Left colon (tissue), 2 donors: ENCODE measurements around the gene CLCN4. TPM values are rescaled to one million over a fixed set of nuclear protein-coding genes. Genes with fewer than 3 reads are reported as not detected.

Experiments
- ATAC-seq: fragments of 200-7000 bp; cut with Tn5 transposase; one replicate; pipeline ENCODE4 v1.9.1; 2020; ENCODE audit warnings: mild to moderate bottlenecking, moderate library complexity
- DNase-seq, 2 donors: peaks; one replicate each; pipeline ENCODE4 v3.0.0-alpha.2; 2020
- intact Hi-C, 2 donors: fragments of 100-400 bp; cut with DNase I in 1 of 2; cut with micrococcal nuclease in 1 of 2; formaldehyde crosslinking; loops; one replicate each; pipeline versions ENCODE4 v1.11.2 to v1.14.0; 2022; cut with DNase I, micrococcal nuclease
- total RNA-seq, 2 donors: library from RNA; stranded (reverse); fragmentation: NEBNext Ultra II Directional; extraction: Animal tissue kit (Norgen Biotek cat#: 25700); gene quantifications; one replicate each; pipeline ENCODE4 v1.2.1, GENCODE V29; 2021
- donor health status: DM: no; HTN: no; CAD: no.
- donor health status: DM: yes; HTN: yes; CAD: no.

CLCN4 gene
- total RNA-seq, 2 donors from 2014 or later = 0.46 to 1.4 TPM

DNA sequence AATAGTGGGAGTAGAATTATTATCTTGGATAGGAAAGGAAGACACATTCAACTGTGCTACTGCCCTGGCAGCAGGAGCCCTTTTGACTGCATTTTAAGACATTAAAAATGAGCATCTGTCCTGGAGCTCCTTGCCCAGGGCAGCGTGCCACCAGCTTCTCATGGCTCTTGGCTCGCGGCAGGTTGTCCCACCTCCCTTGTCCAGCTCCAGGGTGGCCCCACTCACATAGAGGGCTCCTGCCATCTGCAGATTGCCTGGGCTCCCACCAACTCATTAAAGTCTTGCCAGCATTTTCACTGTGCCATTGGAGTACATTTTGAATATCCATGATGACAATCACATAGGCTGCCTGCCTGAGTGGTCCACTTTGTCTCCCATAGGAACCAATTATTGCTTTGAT lies 27.0 kb downstream of the CLCN4 start:
- intact Hi-C loops = loop anchor here in 1 of 2 donors (10.0 kb wide), 2 partner anchors 431 to 911 kb away; no protein-coding TSS in a partner anchor
- DNase-seq = no peak
- ATAC-seq = no peak

DNA sequence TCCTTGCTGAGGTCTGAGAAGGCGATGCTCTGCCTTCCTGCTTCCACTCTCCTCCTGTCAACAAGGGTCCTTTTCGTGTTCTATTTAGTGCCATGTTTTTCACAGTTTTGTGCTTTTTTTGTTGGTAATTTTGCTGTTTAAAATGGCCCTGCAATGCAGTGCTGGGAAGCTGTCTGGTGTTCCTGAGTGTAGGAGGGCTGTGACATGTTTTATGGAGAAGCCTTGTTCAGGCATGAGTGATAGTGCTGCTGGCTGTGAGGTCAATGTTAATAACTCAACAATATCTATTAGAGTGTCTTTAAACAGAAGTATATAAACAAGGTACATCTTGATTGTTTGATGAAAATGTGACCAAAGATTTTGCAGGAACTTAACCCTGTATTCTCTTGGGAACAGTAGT lies 27.6 kb downstream of the CLCN4 start:
- intact Hi-C loops = loop anchor here in 1 of 2 donors (10.0 kb wide), 2 partner anchors 430 to 910 kb away; no protein-coding TSS in a partner anchor
- DNase-seq (no peak), ATAC-seq (no peak)

DNA sequence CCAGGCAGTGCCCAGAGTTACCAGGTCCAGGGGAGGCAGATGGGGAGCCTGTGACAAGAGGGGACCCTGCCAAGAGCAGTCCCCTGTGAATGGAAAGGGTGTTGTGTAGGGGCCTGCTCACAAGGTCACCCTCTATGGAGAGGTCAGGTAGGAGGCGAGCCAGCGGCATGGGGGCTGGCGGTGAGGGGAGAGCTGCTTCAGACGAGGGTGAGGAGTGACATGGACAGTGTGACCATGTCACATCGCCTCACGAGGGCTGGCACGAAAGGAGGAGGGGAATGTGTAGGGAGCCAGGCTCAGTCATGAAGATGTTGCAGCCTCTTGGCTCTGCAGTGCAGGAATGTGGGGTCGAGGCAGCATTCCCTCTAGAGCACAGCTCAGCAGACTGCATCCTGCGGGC lies 29.6 kb downstream of the CLCN4 start:
- ATAC-seq (no peak), DNase-seq (no peak)
- intact Hi-C loops = loop anchor here in 1 of 2 donors (10.0 kb wide), 2 partner anchors 428 to 908 kb away; no protein-coding TSS in a partner anchor

DNA sequence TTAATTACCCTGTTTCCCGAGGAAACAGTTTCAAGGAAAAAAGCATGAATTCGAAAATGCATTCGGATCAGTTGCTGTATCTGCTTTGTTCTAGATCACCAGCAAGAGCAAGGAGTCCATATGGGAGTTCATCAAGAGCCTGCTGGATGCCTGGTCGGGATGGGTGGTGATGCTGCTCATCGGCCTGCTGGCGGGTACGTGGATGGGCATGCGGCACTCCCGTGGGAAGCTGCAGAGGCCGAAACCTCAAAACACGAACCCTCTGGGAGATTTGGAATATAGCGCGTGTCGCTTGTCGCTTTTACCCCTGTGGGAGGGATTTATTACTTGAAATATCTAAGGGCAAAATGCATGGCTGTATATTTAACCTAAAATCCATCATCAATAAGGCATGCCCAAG lies 30.6 kb downstream of the CLCN4 start:
- intact Hi-C loops = loop anchor here in 1 of 2 donors (10.0 kb wide), 2 partner anchors 427 to 907 kb away; no protein-coding TSS in a partner anchor
- ATAC-seq (no peak), DNase-seq (no peak)

DNA sequence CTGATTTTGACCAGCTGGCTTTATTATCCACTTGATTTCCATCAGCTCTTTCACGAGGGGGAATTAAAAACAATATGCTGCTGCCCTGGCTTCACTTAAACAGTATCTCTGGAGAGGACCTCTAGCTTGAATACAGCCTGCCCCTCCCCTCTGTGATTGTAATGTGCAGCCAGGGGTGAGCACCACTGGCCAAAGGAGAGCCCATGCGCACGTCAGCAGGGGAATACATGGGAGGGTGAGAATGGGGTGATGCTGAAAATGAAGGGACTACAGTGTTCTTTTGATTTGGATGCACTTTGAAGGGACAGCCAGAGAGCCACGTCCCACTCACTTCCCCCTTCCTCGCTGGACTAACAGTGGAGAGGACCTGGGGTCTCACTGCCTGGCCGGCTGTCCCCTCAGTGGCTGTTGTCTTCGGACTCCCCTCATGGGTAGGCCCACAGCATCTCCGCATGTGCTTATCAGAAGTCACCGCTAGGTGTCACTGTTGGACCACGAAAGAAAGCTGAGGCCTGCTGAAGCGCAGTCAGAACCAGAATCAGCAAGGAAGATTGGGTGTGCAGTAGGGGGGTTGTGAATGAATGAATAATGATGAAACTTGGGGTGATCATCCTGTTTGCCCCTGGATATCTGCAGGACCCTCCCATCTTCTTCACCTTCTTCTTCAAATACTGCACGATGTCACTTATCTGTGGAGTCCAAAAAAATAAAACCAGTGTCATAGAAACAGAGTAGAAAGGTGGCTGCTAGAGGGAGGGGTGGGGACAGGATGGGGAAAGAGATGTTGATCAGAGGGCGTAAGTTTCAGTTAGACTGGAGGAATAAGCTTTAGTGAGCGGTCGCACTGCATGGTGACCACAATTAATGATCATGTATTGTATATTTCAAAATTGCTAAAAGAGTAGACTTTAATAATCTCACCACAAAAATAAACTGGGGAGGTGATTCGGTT lies 32.8 kb downstream of the CLCN4 start:
- ATAC-seq (peak; percentile 93), DNase-seq (peak; percentile 48 to 74)
- intact Hi-C loops = loop anchor here in 1 of 2 donors (10.0 kb wide), 4 partner anchors 425 to 905 kb away; no protein-coding TSS in a partner anchor

DNA sequence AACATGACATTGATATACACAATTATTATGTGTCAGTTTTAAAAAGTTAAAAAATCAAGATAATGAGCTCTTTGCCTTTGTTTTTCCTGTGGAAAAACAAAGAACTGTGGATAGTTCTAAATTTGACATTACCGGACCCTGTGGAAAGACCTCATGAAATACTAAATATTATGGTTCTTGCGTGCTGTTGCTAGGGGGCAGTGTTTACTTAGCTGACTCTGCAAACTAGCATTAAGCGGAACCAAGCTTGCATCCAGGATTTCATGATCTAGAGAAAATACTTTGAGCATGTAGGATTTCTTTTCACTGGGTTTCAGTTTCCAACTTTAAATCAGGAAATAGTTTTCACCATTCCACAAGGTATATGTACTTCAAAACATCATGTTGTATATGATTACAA lies 33.6 kb downstream of the CLCN4 start:
- ATAC-seq = peak; percentile 80
- intact Hi-C loops = loop anchor here in 1 of 2 donors (10.0 kb wide), 2 partner anchors 444 to 534 kb away; no protein-coding TSS in a partner anchor
- no peak for DNase-seq

DNA sequence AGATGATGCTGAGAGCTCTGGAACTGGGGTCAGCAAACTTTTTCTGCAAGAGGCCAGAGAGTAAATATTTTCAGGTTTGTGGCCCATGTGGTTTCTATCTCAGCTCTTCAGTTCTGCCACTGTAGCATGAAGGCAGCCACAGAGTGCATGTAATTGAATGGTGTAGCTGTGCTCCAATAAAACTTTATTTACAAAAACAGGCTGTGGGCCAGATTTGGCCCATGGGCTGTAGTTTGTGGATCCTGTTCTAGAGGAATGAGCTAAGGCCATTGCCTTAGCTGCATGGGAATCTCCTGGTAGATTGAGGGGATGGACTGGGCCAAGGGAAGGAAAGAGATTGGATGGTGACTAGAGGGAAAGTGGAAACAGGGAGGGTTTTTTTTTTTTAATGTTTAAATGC lies 36.8 kb downstream of the CLCN4 start:
- intact Hi-C loops = loop anchor here in 1 of 2 donors (10.0 kb wide), 2 partner anchors 441 to 531 kb away; no protein-coding TSS in a partner anchor
- no peak for DNase-seq
- no peak for ATAC-seq

DNA sequence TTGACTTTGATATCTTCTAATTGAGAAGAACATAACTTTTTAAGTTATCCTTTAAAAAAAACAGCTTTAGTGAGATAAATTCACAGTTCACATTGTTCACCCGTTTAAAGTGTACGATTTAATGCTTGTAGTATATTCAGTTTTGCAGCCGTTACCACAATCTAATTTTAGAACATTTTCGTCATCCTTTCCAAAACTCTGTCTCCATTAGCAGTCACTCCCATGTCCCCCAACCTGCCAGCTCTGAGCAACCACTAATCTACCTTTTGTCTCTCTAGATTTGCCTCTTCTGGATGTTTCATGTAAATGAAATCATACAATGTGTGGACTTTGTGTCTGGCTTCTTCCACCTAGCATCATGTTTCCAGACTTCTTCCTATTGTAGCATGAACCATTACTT lies 38.6 kb downstream of the CLCN4 start:
- ATAC-seq (no peak), DNase-seq (no peak)
- intact Hi-C loops = loop anchor here in 1 of 2 donors (10.0 kb wide), 2 partner anchors 439 to 529 kb away; no protein-coding TSS in a partner anchor

DNA sequence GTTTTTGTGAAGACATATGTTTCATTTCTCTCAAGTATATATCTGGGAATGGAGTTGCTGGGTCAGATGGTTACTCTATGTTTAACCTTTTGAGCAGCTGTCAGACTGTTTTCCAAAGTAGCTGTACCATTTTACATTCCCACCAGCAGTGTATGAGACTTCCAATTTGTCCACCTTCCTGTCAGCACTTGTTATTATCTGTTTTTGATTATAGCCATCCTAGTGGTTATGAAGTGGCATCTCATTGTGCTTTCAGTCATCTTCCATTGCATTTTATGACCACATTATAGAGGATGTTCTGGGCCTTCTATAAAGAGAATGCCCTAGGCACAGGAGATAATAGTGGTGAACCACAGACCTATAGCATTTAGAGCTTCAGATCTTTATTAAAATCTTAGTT lies 39.2 kb downstream of the CLCN4 start:
- intact Hi-C loops = loop anchor here in 1 of 2 donors (10.0 kb wide), 2 partner anchors 439 to 529 kb away; no protein-coding TSS in a partner anchor
- DNase-seq (no peak), ATAC-seq (no peak)

DNA sequence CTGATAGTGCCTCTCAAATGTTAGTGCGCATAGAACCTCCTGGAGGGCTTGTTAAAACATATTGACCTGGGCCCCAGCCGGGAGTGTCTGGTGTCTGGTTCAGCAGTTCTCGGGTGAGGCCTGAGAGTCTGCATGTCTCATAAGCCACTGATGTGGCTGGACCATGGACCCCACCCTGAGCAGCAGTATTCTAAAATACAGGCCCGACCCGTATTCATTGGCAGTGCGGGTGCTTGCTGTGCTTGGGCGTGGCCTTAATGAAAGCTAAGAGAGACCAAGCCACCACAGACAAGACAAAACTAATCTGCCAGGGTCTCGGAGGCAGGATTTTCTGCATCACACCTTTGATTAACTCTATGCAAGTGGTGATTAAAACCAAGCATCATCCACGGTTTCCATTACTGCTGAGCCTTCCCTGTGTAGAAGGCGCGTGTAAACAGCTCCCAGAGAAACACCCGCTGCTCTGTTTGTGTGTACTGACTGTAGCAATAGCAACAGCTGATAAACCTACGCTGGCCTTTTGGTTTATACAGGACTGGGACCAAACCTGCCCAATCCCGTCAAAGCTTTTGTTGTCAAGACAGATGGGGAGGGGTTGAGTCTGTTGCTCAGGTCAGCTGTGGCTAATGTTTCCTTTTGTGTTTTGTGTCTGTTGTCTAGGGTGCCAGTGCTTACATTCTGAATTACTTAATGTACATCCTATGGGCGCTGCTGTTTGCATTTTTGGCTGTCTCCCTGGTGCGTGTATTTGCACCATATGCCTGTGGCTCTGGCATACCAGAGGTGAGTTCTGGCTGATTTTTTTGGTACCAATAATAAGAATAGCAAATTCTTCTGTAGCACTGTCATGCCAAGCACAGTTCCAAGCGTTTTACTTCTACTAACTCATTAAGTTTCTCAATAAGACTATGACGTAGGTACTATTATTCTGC lies 40.8 kb downstream of the CLCN4 start:
- intact Hi-C loops = loop anchor here in 1 of 2 donors (10.0 kb wide), 2 partner anchors 437 to 527 kb away; no protein-coding TSS in a partner anchor
- ATAC-seq (no peak), DNase-seq (no peak)

DNA sequence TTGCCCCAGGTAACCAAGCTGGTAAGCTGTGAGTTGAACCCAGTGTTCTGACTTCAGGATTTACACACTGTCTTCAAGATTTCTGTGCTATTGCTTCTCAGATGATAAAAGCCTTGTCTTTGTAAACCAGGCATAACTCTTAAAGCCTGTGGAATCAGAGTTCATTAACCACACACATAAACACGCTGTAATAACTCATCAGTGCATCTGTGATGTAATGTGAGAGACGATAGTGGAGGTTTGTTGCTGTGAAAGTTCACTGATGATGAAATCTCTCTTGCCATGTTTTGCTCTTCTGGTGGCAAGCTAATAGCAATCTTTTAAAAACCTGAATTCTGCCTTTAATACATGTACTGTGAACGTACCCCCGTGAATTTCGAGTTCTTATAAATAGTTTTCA lies 41.5 kb downstream of the CLCN4 start:
- ATAC-seq (no peak), DNase-seq (no peak)
- intact Hi-C loops = loop anchor here in 1 of 2 donors (10.0 kb wide), 2 partner anchors 437 to 527 kb away; no protein-coding TSS in a partner anchor

DNA sequence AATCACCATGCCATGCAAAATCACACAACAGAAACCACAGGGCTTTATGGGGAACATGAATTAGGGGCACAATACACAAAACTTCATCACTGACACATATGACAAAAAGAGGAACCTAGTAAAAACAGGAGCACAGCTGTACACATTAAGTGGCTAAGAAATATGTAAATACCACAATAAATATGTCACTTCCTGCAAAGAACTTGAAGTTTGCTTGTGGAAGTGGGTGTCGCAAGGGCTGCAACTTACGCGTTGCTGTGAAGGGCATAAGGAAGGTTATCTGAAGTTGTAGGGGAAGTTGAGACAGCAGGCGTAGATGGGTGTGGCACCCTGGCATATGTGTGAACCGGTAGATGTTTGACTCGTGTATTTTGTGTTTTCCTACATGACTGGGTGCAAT lies 42.4 kb downstream of the CLCN4 start:
- intact Hi-C loops = loop anchor here in 1 of 2 donors (10.0 kb wide), 2 partner anchors 436 to 526 kb away; no protein-coding TSS in a partner anchor
- DNase-seq (peak in 1 of 2 donors; percentile 32), ATAC-seq (peak; percentile 45)

DNA sequence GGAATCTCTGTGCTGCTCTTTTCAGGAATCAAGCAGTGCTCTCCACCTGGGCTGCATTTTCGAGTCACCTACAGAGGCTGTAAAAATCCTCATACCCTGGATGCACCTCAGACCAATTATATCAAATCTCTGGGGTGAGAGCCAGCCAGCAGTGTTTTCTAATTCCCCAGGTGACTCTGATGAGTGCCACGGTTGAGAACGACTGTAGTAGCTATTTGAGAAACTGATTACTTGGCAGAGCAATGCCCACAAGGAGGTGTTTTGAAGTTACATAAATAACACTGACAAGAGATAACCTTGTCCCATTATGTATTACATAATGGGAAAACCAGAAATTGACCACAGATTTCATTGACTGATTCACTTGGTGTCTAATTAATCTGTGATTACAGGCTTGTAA lies 46.8 kb downstream of the CLCN4 start:
- intact Hi-C loops = no loop called here
- no peak for ATAC-seq
- no peak for DNase-seq

DNA sequence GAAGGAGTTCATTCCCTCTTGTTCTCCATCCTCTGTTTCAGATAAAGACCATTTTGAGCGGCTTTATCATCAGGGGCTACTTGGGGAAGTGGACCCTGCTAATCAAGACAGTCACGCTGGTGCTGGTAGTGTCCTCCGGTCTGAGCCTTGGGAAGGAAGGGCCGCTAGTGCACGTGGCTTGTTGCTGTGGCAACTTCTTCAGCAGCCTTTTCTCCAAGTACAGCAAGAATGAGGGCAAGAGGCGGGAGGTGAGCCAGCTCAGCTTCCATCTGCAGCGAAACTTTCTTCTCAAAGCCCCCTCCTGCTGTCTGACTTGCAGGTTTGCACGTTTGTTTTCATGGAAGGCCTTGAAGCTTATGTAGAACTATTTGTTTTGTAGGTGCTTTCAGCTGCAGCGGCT lies 49.5 kb downstream of the CLCN4 start:
- ATAC-seq (no peak), DNase-seq (no peak)
- intact Hi-C loops = no loop called here

DNA sequence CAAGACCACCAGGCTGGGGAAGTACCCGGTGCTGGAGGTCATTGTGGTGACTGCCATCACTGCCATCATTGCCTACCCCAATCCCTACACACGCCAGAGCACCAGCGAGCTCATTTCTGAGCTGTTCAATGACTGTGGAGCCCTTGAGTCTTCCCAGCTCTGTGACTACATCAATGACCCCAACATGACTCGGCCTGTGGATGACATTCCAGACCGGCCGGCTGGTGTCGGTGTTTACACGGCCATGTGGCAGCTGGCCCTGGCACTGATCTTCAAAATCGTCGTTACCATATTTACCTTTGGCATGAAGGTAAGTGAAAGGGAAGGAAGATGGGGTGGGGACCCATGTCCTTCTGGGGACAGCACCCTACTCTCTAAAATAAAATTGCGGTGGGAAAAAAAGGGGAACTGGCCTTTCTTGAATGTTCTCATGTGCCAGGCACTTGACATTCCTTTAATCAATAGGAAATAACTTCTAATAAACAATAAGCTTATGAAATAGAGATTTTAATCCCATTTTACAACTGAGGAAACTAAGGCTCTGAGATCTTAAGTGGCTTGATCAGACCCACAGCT lies 51.6 kb downstream of the CLCN4 start:
- ATAC-seq (no peak), DNase-seq (no peak)
- intact Hi-C loops = no loop called here

DNA sequence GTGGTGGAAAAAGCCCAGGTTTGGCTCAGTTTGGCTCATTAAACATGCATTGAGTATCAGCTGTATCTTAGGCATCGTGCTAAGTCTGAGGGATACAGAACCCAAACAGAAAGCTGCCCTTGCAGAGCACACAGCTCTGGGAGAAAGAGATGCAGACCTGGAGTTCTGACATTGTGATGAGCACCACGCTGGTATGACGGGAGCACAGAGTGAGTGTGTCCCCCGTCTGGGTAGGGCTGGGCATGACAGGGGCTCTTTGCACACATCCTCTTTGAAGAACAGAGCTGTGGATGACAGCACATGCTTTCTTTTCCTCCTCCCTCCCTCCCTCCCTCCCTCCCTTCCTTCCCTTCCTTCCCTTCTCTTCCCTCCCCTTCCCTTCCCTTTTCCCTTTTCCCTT lies 52.2 kb downstream of the CLCN4 start:
- ATAC-seq (no peak), DNase-seq (no peak)
- intact Hi-C loops = no loop called here

DNA sequence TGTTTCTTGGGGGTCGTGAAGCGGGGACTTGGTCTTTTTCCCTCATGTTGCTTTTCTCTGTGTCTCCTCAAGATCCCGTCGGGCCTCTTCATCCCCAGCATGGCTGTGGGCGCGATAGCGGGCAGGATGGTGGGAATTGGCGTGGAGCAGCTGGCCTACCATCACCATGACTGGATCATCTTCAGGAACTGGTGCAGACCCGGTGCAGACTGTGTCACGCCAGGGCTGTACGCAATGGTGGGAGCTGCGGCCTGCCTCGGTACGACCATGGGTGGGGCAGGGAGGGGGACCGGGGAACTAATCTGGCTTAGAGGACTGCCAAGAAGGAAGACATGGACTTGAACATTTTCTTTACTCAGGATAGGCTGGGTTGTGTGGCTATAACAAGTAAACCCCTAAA lies 55.6 kb downstream of the CLCN4 start:
- ATAC-seq (no peak), DNase-seq (no peak)
- intact Hi-C loops = no loop called here

DNA sequence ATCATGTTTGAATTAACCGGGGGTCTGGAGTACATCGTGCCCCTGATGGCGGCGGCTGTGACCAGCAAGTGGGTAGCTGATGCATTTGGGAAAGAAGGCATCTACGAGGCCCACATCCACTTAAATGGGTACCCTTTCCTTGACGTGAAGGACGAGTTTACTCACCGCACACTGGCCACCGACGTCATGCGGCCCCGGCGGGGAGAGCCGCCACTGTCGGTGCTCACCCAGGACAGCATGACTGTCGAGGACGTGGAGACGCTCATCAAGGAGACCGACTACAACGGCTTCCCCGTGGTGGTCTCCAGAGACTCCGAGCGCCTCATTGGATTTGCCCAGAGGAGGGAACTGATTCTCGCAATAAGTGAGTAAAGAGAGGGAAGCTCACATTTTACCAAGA lies 56.9 kb downstream of the CLCN4 start:
- intact Hi-C loops = no loop called here
- DNase-seq (no peak), ATAC-seq (no peak)
